HepG2 (cell line): ENCODE data around the gene NSFL1C. TPM values are rescaled to one million over a fixed set of nuclear protein-coding genes. Genes with fewer than 3 reads are reported as not detected.

Experiments used
- CEBPB ChIP-seq: IDR thresholded peaks from 2 replicates; pipeline ENCODE4 v1.6.1; 2011; ENCODE audit warnings: low read depth, low read length, improper control_type of control experiment, borderline replicate concordance
- GABPB1 ChIP-seq: IDR thresholded peaks from 2 replicates; pipeline ENCODE4 v1.6.1; 2016; ENCODE audit warnings: mild to moderate bottlenecking, missing genetic modification reagents, moderate library complexity, missing compliant biosample characterization
- HES4 ChIP-seq: sonication (generic); formaldehyde crosslinking; IDR thresholded peaks from 2 replicates; pipeline ENCODE4 v1.9.0; 2021; ENCODE audit warnings: mild to moderate bottlenecking, missing genetic modification reagents, borderline replicate concordance
- HIVEP1 ChIP-seq: sonication (generic); formaldehyde crosslinking; IDR thresholded peaks from 2 replicates; pipeline ENCODE4 v1.4.0; 2020; ENCODE audit warnings: mild to moderate bottlenecking, missing genetic modification reagents
- NFE2L1 ChIP-seq: sonication (generic); formaldehyde crosslinking; IDR thresholded peaks from 2 replicates; pipeline ENCODE4 v1.4.0; 2020; ENCODE audit warnings: missing genetic modification reagents, mild to moderate bottlenecking, borderline replicate concordance
- REPIN1 ChIP-seq: sonication (generic); formaldehyde crosslinking; IDR thresholded peaks from 2 replicates; pipeline ENCODE4 v1.8.0; 2022; ENCODE audit warnings: missing genetic modification reagents, low read depth, mild to moderate bottlenecking, borderline replicate concordance
- SIX4 ChIP-seq: sonication (generic); formaldehyde crosslinking; IDR thresholded peaks from 2 replicates; pipeline ENCODE4 v1.4.0; 2020; ENCODE audit warnings: missing genetic modification reagents
- THAP7 ChIP-seq: sonication (generic); formaldehyde crosslinking; IDR thresholded peaks from 2 replicates; pipeline ENCODE4 v1.8.1; 2023; ENCODE audit warnings: mild to moderate bottlenecking, missing genetic modification reagents
- ZBTB21 ChIP-seq: sonication (generic); formaldehyde crosslinking; IDR thresholded peaks from 2 replicates; pipeline ENCODE4 v1.4.0; 2020; ENCODE audit warnings: missing genetic modification reagents
- ZBTB33 ChIP-seq: sonication (generic); formaldehyde crosslinking; IDR thresholded peaks from 2 replicates; pipeline ENCODE4 v1.4.0; 2020; ENCODE audit warnings: missing genetic modification reagents
- ZHX1 ChIP-seq: sonication (generic); formaldehyde crosslinking; IDR thresholded peaks from 2 replicates; pipeline ENCODE4 v1.8.1; 2022; ENCODE audit warnings: low read depth, mild to moderate bottlenecking, missing genetic modification reagents
- ZNF205 ChIP-seq: IDR thresholded peaks from 2 replicates; pipeline ENCODE4 v1.6.1; 2018; ENCODE audit warnings: missing biosample characterization, missing genetic modification reagents
- ZNF510 ChIP-seq: sonication (generic); formaldehyde crosslinking; IDR thresholded peaks from 2 replicates; pipeline ENCODE4 v1.4.0; 2020; ENCODE audit warnings: low read depth, mild to moderate bottlenecking, missing genetic modification reagents
- ZNF512B ChIP-seq: sonication (generic); formaldehyde crosslinking; IDR thresholded peaks from 2 replicates; pipeline ENCODE4 v1.5.1; 2020; ENCODE audit warnings: missing genetic modification reagents, mild to moderate bottlenecking, borderline replicate concordance
- ZNF549 ChIP-seq: sonication (generic); formaldehyde crosslinking; IDR thresholded peaks from 2 replicates; pipeline ENCODE4 v1.5.0; 2020; ENCODE audit warnings: missing genetic modification reagents
- ZNF580 ChIP-seq: IDR thresholded peaks from 2 replicates; pipeline ENCODE4 v1.6.1; 2016; ENCODE audit warnings: low read depth, borderline replicate concordance
- ZNF672 ChIP-seq: sonication (generic); formaldehyde crosslinking; IDR thresholded peaks from 2 replicates; pipeline ENCODE4 v1.8.1; 2022; ENCODE audit warnings: missing genetic modification reagents
- ZNF780A ChIP-seq: sonication (generic); formaldehyde crosslinking; IDR thresholded peaks from 2 replicates; pipeline ENCODE4 v1.8.0; 2022; ENCODE audit warnings: mild to moderate bottlenecking, missing genetic modification reagents, moderate library complexity
- ZNF784 ChIP-seq: sonication (generic); formaldehyde crosslinking; IDR thresholded peaks from 2 replicates; pipeline ENCODE4 v1.5.1; 2020; ENCODE audit warnings: missing genetic modification reagents, mild to moderate bottlenecking, borderline replicate concordance
- polyA plus RNA-seq, 8 experiments: library from polyadenylated mRNA; depleted of rRNA in 3 of 8; stranded (reverse) in 7 of 8; unstranded in 1 of 8; fragments of >200 nt; fragmentation: Illumina TruSeq in 4 of 8; extraction: Trizol in 4 of 8; gene quantifications; 2 replicates each; pipeline versions ENCODE4 v1.2.1 to v1.2.3, GENCODE V29; 2011 to 2016; ENCODE audit warnings: low read depth in 4 of 8, missing spikeins in 1 of 8, mixed read lengths in 1 of 8; ENCODE audit not compliant: insufficient read depth in 1 of 8
- total RNA-seq, 5 experiments: library from RNA; depleted of rRNA; stranded (reverse); fragments of >200 nt; fragmentation: Illumina TruSeq; extraction: Trizol; gene quantifications; 2 replicates each; pipeline ENCODE4 v1.2.3, GENCODE V29; 2016; ENCODE audit warnings: low read depth in 1 of 5

The NSFL1C gene
- total and polyA plus RNA-seq, 2 of the 13 experiments (the other 11 are each of a cell fraction or from before 2014, with no cell fraction given): 22.9 to 62.7 TPM

- TF ChIP-seq ZNF580 (CRISPR knock-in tag): no peak
- TF ChIP-seq ZNF784 (CRISPR knock-in tag): no peak
- TF ChIP-seq CEBPB: peak; percentile 83
- peak; percentile 63; the same call in 1 of the 2 replicates for TF ChIP-seq NFE2L1
- TF ChIP-seq ZNF205 (CRISPR knock-in tag): 0 out of 2 replicates have a peak, but pooled peaks have one; percentile 4
- 0 out of 2 replicates have a peak, but pooled peaks have one; percentile 2 for TF ChIP-seq REPIN1
- no peak for TF ChIP-seq ZNF510
- TF ChIP-seq THAP7 (CRISPR knock-in tag): 0 out of 2 replicates have a peak, but pooled peaks have one; percentile 23
- TF ChIP-seq ZHX1: 0 out of 2 replicates have a peak, but pooled peaks have one; percentile 25
- 0 out of 2 replicates have a peak, but pooled peaks have one; percentile 59 for TF ChIP-seq HES4
- TF ChIP-seq ZNF780A (CRISPR knock-in tag): no peak
- TF ChIP-seq GABPB1: no peak
- TF ChIP-seq ZBTB33 (CRISPR knock-in tag): peak; percentile 67
- TF ChIP-seq HIVEP1 (CRISPR knock-in tag): 0 out of 2 replicates have a peak, but pooled peaks have one; percentile 39
- TF ChIP-seq ZNF549: no peak
- no peak for TF ChIP-seq ZNF672 (CRISPR knock-in tag)
- peak; percentile 44; the same call in 1 of the 2 replicates for TF ChIP-seq ZNF512B (CRISPR knock-in tag)
- no peak for TF ChIP-seq SIX4 (CRISPR knock-in tag)
- TF ChIP-seq ZBTB21 (CRISPR knock-in tag): 0 out of 2 replicates have a peak, but pooled peaks have one; percentile 25
Observed at GRCh38 chr20:1467355-1468116, 887 bp upstream of the NSFL1C start (continued).
